ENCODE results near the gene CTNS. TPM values are rescaled to one million over a fixed set of nuclear protein-coding genes. Genes with fewer than 3 reads are reported as not detected.

The CTNS gene
- total RNA-seq, 1 donor: 25.9 TPM

DNA sequence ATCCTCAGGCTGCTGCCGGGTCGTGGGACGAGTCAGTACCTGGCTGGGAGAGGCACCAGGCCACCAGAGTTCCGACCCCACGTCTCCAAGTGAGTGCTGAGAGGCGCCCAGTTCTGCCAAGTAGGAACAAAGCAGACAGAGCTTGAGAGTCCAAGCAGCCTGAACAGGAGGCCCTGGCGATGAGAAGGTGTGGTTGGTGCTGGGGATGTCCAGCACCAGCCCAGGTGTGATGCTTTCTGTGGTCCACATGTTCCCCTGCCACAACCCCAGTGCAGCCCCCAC is 21.0 kb downstream of the CTNS start:
- no peak overlapping the region for H3K4me3 ChIP-seq (ENCODE audit: low read depth, low read length)
- DNase-seq (ENCODE audit: low read depth): no peak
- TF ChIP-seq CTCF (IDR thresholded peaks at IDR 0.05; ENCODE audit: insufficient read depth, low read depth, low read length): no peak

GRCh38 chr17:3657874-3658783 is 21.6 kb downstream of the CTNS start:
- TF ChIP-seq CTCF (IDR thresholded peaks at IDR 0.05; ENCODE audit: insufficient read depth, low read depth, low read length): no peak
- H3K4me3 ChIP-seq (ENCODE audit: low read depth, low read length): no peak overlapping the region
- no peak for DNase-seq (ENCODE audit: low read depth)

- H3K4me3 ChIP-seq (ENCODE audit: low read depth, low read length): no peak overlapping the region
- TF ChIP-seq CTCF (IDR thresholded peaks at IDR 0.05; ENCODE audit: insufficient read depth, low read depth, low read length): no peak
- DNase-seq (ENCODE audit: low read depth): no peak
These were observed 22.4 kb downstream of the CTNS start for GRCh38 chr17:3658784-3659449.

DNA sequence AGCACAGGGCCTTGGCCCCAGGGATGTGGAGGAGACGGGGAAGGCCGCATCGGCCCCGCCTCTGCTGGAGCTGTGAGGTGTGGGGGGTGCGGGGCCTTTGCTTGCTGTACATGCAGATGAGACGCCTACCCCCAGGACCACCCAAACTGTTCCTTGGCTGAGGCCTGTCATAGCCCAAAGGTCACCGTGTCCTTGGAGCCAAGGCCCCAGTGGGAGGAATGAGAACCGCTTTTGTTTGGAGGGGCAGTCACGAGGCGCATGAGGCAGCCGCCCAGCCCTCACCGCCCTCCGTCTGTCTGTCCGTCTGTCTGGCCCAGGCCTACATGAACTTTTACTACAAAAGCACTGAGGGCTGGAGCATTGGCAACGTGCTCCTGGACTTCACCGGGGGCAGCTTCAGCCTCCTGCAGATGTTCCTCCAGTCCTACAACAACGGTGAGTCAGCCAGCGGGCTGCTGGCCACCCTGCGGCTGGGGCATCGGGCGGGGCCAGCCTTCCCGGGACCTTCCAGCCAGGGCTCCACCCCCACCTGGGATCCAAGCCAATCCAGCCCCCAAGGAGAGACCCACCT is 23.1 kb downstream of the CTNS start:
- TF ChIP-seq CTCF (IDR thresholded peaks at IDR 0.05; ENCODE audit: insufficient read depth, low read depth, low read length): peak; percentile 22

DNA sequence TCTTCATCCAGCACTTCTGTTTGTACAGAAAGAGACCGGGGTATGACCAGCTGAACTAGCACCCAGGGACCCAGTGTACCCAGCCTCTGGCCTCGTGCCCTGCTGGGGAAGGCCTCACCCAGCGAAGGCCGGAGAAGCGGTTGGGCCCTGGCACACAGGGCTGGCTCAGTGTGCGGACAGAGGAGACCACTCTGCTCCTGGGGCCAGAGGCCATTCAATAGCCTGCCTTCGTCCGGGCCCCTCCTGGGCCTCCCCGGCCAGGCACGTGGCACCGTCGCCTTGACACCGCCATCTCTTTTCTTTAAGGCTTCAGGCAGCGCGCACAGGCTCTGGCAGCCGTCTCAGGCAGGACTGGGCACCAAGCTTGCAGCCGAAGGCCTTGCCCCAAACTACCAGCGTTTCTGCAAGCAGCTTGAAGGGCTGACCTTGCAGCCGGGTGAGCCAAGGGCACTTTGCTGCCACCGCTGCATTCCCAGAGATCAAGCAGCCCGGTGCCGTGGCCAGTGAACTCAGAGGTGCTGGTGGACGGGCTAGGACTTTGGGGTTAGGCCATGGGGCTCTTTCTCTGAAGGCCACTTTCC is 23.8 kb downstream of the CTNS start:
- no peak for TF ChIP-seq CTCF (IDR thresholded peaks at IDR 0.05; ENCODE audit: insufficient read depth, low read depth, low read length)
- no peak for DNase-seq (ENCODE audit: low read depth)
- no peak overlapping the region for H3K4me3 ChIP-seq (ENCODE audit: low read depth, low read length)

More for the DNA sequence above, 23.1 kb downstream of the CTNS start:
- DNase-seq (ENCODE audit: low read depth): peak; percentile 83
- H3K4me3 ChIP-seq (ENCODE audit: low read depth, low read length): no peak overlapping the region

DNA sequence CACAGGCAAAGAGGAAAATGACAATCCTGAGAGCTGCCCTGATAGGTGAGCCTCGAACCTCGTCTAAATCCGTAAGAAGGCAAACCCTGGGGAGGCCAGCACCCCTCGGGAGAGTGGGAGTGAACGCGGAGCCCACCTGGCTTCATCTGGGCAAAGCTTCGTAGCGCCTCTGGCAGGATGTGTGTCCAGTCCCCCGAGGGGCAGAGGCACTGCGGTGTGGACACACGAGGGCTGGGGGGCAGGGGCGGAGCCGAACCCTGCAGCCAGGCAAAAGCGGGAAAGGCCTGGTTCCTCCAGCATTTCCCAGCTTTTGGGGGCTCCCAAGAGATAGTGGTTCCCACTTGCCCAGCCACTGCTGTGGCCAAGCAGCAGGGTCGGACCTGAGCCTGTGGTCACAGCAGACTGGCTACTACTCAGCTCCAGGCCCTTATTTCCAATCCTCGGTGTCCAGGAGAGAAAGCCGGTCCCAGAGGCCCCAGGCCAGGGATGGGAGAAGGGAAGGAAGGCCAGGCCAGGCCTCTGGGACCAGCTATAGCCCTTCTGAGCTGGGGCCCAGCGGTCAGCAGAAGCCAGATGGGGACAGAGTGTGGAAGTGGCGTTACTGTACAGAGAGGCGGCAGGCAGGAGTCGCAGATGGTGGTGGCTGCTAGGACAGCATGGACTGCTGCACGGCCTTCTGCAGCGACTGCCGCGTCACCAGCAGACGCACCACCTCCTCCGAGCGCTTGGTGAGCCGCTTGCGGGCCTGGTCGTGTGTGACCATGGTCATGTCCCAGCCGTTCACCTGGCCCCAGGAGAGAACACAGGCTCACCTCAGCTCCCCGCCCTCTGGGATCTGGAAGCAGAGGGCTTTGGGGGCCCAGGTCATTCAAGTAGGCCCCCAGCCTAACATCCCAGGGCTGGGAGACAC is 26.8 kb downstream of the CTNS start:
- no peak overlapping the region for H3K4me3 ChIP-seq (ENCODE audit: low read depth, low read length)
- DNase-seq (ENCODE audit: low read depth): no peak
- no peak for TF ChIP-seq CTCF (IDR thresholded peaks at IDR 0.05; ENCODE audit: insufficient read depth, low read depth, low read length)
